Neural cell (in vitro differentiated cells): ENCODE data around the gene ASXL1. TPM values are rescaled to one million over a fixed set of nuclear protein-coding genes. Genes with fewer than 3 reads are reported as not detected.

Source experiments
- H2AFZ ChIP-seq: fragments of 200-600, 300-800 bp; sonication (generic), shearing (Covaris generic); 2 replicates; pipeline ENCODE4 v1.6.0; 2014; ENCODE audit warnings: low read depth, mild to moderate bottlenecking, antibody characterized with exemption, low read length, moderate library complexity
- H3F3A ChIP-seq: fragments of 200-600 bp; shearing (Covaris generic); 2 replicates; pipeline ENCODE4 v1.6.1; 2016; ENCODE audit warnings: mild to moderate bottlenecking, moderate library complexity, mixed read lengths, antibody characterized with exemption, low read length; ENCODE audit not compliant: insufficient read depth, poor library complexity, severe bottlenecking
- H3K27ac ChIP-seq: fragments of 200-600, 300-800 bp; sonication (generic), shearing (Covaris generic); 2 replicates; pipeline ENCODE4 v1.5.1; 2014; ENCODE audit warnings: mild to moderate bottlenecking, low read length, moderate library complexity
- H3K27me3 ChIP-seq: fragments of 300-800, 200-600 bp; sonication (generic), shearing (Covaris generic); 2 replicates; pipeline ENCODE4 v1.6.0; 2014; ENCODE audit warnings: mild to moderate bottlenecking, low read depth, low read length, moderate library complexity; ENCODE audit not compliant: insufficient read depth
- H3K36me3 ChIP-seq: fragments of 300-800, 200-600 bp; sonication (generic), shearing (Covaris generic); 2 replicates; pipeline ENCODE4 v1.5.1; 2014; ENCODE audit warnings: mild to moderate bottlenecking, antibody characterized with exemption, low read length, moderate library complexity; ENCODE audit not compliant: insufficient read depth
- H3K4me2 ChIP-seq: fragments of 300-800, 200-600 bp; sonication (generic), shearing (Covaris generic); 2 replicates; pipeline ENCODE4 v1.6.0; 2014; ENCODE audit warnings: mild to moderate bottlenecking, low read length
- H3K4me3 ChIP-seq: fragments of 300-800, 200-600 bp; sonication (generic), shearing (Covaris generic); 2 replicates; pipeline ENCODE4 v1.5.1; 2014; ENCODE audit warnings: mild to moderate bottlenecking, low read length, moderate library complexity
- H3K79me2 ChIP-seq: fragments of 200-600 bp; shearing (Covaris generic); replicated peaks from 2 replicates; pipeline ENCODE4 v1.6.0; 2014; ENCODE audit warnings: mild to moderate bottlenecking, low read length, moderate library complexity; ENCODE audit not compliant: insufficient read depth
- H3K9ac ChIP-seq: fragments of 300-800, 200-600 bp; sonication (generic), shearing (Covaris generic); 2 replicates; pipeline ENCODE4 v1.6.1; 2016; ENCODE audit warnings: mild to moderate bottlenecking, low read length, mixed read lengths
- H3K9me2 ChIP-seq: fragments of 200-600 bp; shearing (Covaris generic); 2 replicates; pipeline ENCODE4 v1.6.1; 2016; ENCODE audit warnings: mild to moderate bottlenecking, low read length, mixed read lengths; ENCODE audit not compliant: insufficient read depth
- H3K9me3 ChIP-seq: fragments of 200-600, 300-800 bp; sonication (generic), shearing (Covaris generic); 2 replicates; pipeline ENCODE4 v1.6.1; 2016; ENCODE audit warnings: mild to moderate bottlenecking, mixed run types, low read length, moderate library complexity, mixed read lengths
- H4K20me1 ChIP-seq: fragments of 200-600 bp; shearing (Covaris generic); 2 replicates; pipeline ENCODE4 v1.6.1; 2016; ENCODE audit warnings: mild to moderate bottlenecking, mixed run types; ENCODE audit not compliant: insufficient read depth
- CTCF ChIP-seq: fragments of 450-650 bp; IDR thresholded peaks from 2 replicates; pipeline ENCODE4 v1.5.1; 2014; ENCODE audit warnings: antibody characterized with exemption, mild to moderate bottlenecking, moderate library complexity; ENCODE audit not compliant: poor library complexity, severe bottlenecking
- EP300 ChIP-seq: fragments of 450-650 bp; conservative IDR thresholded peaks from 2 replicates; pipeline ENCODE4 v1.6.1; 2014; ENCODE audit warnings: antibody characterized with exemption, mild to moderate bottlenecking, moderate library complexity; ENCODE audit not compliant: poor library complexity, severe bottlenecking
- EZH2 ChIP-seq: fragments of 200-600, 300-800 bp; shearing (Covaris generic), sonication (generic); IDR thresholded peaks from 2 replicates; pipeline ENCODE4 v1.6.1; 2014; ENCODE audit warnings: antibody characterized with exemption, low read length, borderline replicate concordance, mild to moderate bottlenecking; ENCODE audit not compliant: insufficient read depth, poor library complexity, severe bottlenecking
- MXI1 ChIP-seq: fragments of 450-650 bp; conservative IDR thresholded peaks from 2 replicates; pipeline ENCODE4 v1.6.1; 2014; ENCODE audit warnings: antibody characterized with exemption, mild to moderate bottlenecking; ENCODE audit not compliant: poor library complexity, severe bottlenecking
- POLR2AphosphoS5 ChIP-seq: IDR thresholded peaks from 2 replicates; pipeline ENCODE4 v1.6.1; 2012
- RAD21 ChIP-seq: fragments of 450-650 bp; conservative IDR thresholded peaks from 2 replicates; pipeline ENCODE4 v1.6.1; 2014; ENCODE audit warnings: antibody characterized with exemption, mild to moderate bottlenecking, moderate library complexity
- REST ChIP-seq: IDR thresholded peaks from 2 replicates; pipeline ENCODE4 v1.6.1; 2012; ENCODE audit warnings: borderline replicate concordance
- SMC3 ChIP-seq: fragments of 450-650 bp; conservative IDR thresholded peaks from 2 replicates; pipeline ENCODE4 v1.6.1; 2014; ENCODE audit warnings: antibody characterized with exemption, mild to moderate bottlenecking, moderate library complexity; ENCODE audit not compliant: poor library complexity
- TAF1 ChIP-seq: IDR thresholded peaks from 2 replicates; pipeline ENCODE4 v1.6.1; 2012; ENCODE audit warnings: low read depth
- polyA plus RNA-seq: library from polyadenylated mRNA; depleted of rRNA; stranded (reverse); fragments of >200 nt; gene quantifications from 2 replicates; pipeline ENCODE4 v1.2.3, GENCODE V29; 2014

ASXL1 gene
- polyA plus RNA-seq, 1 donor from 2014 or later, result 45.9 TPM

- no peak for TF ChIP-seq REST
- no peak for TF ChIP-seq MXI1
- no peak for TF ChIP-seq TAF1
- TF ChIP-seq EZH2, result no peak
- no peak for TF ChIP-seq CTCF
- TF ChIP-seq SMC3, result no peak
- no peak for TF ChIP-seq POLR2AphosphoS5
- no peak for TF ChIP-seq EP300
- no peak for TF ChIP-seq RAD21
- Histone ChIP-seq H3K9me2 (no peaks in the 10 kb centered on the region), H3K27ac (no peak overlapping the region), H3K9ac (no peak overlapping the region), H3F3A (no peaks in the 10 kb centered on the region), H3K4me2 (no peak overlapping the region), H3K27me3 (no peaks in the 10 kb centered on the region), H3K9me3 (no peaks in the 10 kb centered on the region), H3K36me3 (peaks cover 1% of the 10 kb centered on the region), H4K20me1 (peaks cover 47% of the 10 kb centered on the region), H3K4me3 (no peak overlapping the region), H3K79me2 (peaks cover 25% of the 10 kb centered on the region), H2AFZ (no peak overlapping the region)
These were observed 108.8 kb downstream of the ASXL1 start for GRCh38 chr20:32466739-32467505.

- no peak overlapping the region for H3K27ac ChIP-seq
- H3K36me3 ChIP-seq, result peaks cover 4% of the 10 kb centered on the region
- H3K79me2 ChIP-seq, result peaks cover 33% of the 10 kb centered on the region
These were observed 109.6 kb downstream of the ASXL1 start for GRCh38 chr20:32467506-32468312.

More at GRCh38 chr20:32467506-32468312, 109.6 kb downstream of the ASXL1 start:
- Histone ChIP-seq H2AFZ (no peak overlapping the region), H3K4me2 (no peak overlapping the region), H3K27me3 (no peaks in the 10 kb centered on the region), H3K9me3 (no peaks in the 10 kb centered on the region), H4K20me1 (peaks cover 55% of the 10 kb centered on the region), H3K9ac (no peak overlapping the region), H3K9me2 (no peaks in the 10 kb centered on the region), H3K4me3 (no peak overlapping the region), H3F3A (no peaks in the 10 kb centered on the region)
- TF ChIP-seq EZH2, result no peak
- TF ChIP-seq RAD21, result no peak
- TF ChIP-seq MXI1, result no peak
- no peak for TF ChIP-seq SMC3
- no peak for TF ChIP-seq REST
- TF ChIP-seq POLR2AphosphoS5, result no peak
- TF ChIP-seq TAF1, result no peak
- no peak for TF ChIP-seq EP300
- TF ChIP-seq CTCF, result no peak
